Measurements from ENCODE around the gene RUFY3. TPM values are rescaled to one million over a fixed set of nuclear protein-coding genes. Genes with fewer than 3 reads are reported as not detected.

Gene RUFY3
- total and polyA plus RNA-seq, 2 of the 13 experiments (the other 11 are each of a cell fraction or from before 2014, with no cell fraction given) = 17.9 to 25.3 TPM

GRCh38 chr4:70687821-70688794 is 33.7 kb upstream of the RUFY3 start, which contains the start of gene UTP3 (continued):
- TF ChIP-seq KDM3A (CRISPR knock-in tag; IDR thresholded peaks at IDR 0.05; ENCODE audit: low read depth) (peak; percentile 80), NR0B2 (CRISPR knock-in tag; IDR thresholded peaks at IDR 0.05) (peak; percentile 57; the same call in 1 of the 2 replicates), RXRB (CRISPR knock-in tag; IDR thresholded peaks at IDR 0.05; ENCODE audit: borderline replicate concordance) (peak; percentile 59; the same call in 1 of the 2 replicates), CAMTA2 (CRISPR knock-in tag; IDR thresholded peaks at IDR 0.05; ENCODE audit: borderline replicate concordance) (peak; percentile 80; the same call in 1 of the 2 replicates), ZNF138 (CRISPR knock-in tag; IDR thresholded peaks at IDR 0.05; ENCODE audit: low read depth) (no peak), CHD4 (IDR thresholded peaks at IDR 0.05; ENCODE audit: borderline replicate concordance, low read length) (no peak), ZNF576 (CRISPR knock-in tag; IDR thresholded peaks at IDR 0.05) (no peak), ZNF362 (CRISPR knock-in tag; IDR thresholded peaks at IDR 0.05; ENCODE audit: borderline replicate concordance) (peak; percentile 50; the same call in 1 of the 2 replicates), MTA3 (CRISPR knock-in tag; IDR thresholded peaks at IDR 0.05) (no peak), DNMT3B (CRISPR knock-in tag; conservative IDR thresholded peaks at IDR 0.05) (peak; percentile 66; the same call in 1 of the 2 replicates), ZFAT (CRISPR knock-in tag; conservative IDR thresholded peaks at IDR 0.05) (0 out of 2 replicates have a peak, but pooled peaks have one; percentile 16), ZNF878 (CRISPR knock-in tag; IDR thresholded peaks at IDR 0.05) (peak; percentile 74; the same call in 1 of the 2 replicates), U2AF1 (optimal IDR thresholded peaks at IDR 0.05; ENCODE audit: low read depth, low read length) (peak; percentile 71), ZNF256 (CRISPR knock-in tag; conservative IDR thresholded peaks at IDR 0.05) (peak; percentile 49; the same call in 1 of the 2 replicates), ONECUT2 (CRISPR knock-in tag; IDR thresholded peaks at IDR 0.05) (peak; percentile 92), ARID4A (CRISPR knock-in tag; IDR thresholded peaks at IDR 0.05; ENCODE audit: borderline replicate concordance) (peak; percentile 92), PLRG1 (conservative IDR thresholded peaks at IDR 0.05) (no peak), ELF4 (CRISPR knock-in tag; IDR thresholded peaks at IDR 0.05; ENCODE audit: borderline replicate concordance) (no peak), GLMP (CRISPR knock-in tag; IDR thresholded peaks at IDR 0.05; ENCODE audit: borderline replicate concordance) (no peak), ZNF121 (CRISPR knock-in tag; IDR thresholded peaks at IDR 0.05) (peak; percentile 66)
